GM12872 (cell line): Measurements from ENCODE around the gene PC.

ENCODE experiments used
- TF ChIP-seq, protein P1 (sequence below): IDR thresholded peaks from 3 replicates; pipeline ENCODE4 v1.5.1; 2011; ENCODE audit warnings: low read depth, mild to moderate bottlenecking, low read length, moderate library complexity; ENCODE audit not compliant: insufficient read depth

Gene PC

DNA sequence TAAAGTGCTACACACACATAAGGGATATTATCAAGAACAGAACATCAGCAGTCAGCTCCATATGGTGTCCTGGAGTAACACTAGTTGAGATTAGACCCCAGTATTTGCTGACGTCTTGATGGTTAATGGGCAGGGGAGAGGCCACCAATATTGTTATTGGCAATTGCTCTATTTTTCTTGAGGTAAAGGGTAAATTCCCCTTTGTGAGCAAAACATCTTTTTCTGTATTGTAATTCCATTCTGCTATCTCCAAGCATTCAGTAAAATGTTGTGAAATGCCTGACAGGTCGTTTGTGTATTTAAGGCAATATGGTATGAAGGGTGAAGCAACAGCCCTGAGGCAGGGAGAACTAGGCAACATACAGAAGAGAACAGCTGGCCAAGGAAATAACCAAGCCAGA, 21.9 kb downstream of the PC start:
- TF ChIP-seq, protein P1, sequence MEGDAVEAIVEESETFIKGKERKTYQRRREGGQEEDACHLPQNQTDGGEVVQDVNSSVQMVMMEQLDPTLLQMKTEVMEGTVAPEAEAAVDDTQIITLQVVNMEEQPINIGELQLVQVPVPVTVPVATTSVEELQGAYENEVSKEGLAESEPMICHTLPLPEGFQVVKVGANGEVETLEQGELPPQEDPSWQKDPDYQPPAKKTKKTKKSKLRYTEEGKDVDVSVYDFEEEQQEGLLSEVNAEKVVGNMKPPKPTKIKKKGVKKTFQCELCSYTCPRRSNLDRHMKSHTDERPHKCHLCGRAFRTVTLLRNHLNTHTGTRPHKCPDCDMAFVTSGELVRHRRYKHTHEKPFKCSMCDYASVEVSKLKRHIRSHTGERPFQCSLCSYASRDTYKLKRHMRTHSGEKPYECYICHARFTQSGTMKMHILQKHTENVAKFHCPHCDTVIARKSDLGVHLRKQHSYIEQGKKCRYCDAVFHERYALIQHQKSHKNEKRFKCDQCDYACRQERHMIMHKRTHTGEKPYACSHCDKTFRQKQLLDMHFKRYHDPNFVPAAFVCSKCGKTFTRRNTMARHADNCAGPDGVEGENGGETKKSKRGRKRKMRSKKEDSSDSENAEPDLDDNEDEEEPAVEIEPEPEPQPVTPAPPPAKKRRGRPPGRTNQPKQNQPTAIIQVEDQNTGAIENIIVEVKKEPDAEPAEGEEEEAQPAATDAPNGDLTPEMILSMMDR = no peak

DNA sequence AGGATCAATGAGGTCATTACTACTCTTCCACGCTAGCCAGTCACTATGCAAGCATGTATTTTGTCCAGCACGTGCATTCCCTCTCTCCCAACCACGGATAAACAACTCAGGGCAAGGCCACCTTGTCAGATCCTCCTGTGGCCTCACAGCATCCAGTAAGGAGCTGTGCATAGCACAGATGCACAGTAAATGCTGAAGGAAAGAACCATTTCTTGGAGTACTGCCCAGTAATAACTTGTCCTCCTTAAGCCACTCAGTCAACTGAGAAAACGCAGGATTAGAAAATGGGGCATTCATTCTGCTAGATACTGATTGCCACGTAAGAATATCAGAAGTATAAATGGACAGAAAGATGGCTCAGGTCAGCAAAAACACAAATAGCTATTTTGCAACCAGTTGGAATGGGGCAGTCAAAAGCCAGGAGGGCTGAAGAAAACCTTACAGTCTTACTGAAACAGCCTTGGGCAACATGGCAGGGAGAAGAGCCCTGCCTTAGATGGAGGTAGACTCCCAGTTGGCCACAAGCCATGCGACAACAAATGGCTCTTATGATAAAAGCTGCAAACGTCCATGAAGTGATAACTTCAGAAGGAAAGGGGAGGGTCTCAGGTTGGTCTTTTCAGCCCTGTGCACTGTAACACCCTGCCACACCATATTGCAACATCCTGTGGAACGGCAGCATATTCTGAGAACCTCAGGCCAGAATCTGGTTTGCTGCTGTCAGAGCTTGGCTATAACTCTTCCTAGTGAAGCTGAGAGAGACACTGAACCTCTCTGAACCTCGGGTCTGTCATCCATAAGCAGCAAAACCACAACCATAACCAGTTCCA, 23.0 kb downstream of the PC start:
- TF ChIP-seq, protein P1 = no peak

DNA sequence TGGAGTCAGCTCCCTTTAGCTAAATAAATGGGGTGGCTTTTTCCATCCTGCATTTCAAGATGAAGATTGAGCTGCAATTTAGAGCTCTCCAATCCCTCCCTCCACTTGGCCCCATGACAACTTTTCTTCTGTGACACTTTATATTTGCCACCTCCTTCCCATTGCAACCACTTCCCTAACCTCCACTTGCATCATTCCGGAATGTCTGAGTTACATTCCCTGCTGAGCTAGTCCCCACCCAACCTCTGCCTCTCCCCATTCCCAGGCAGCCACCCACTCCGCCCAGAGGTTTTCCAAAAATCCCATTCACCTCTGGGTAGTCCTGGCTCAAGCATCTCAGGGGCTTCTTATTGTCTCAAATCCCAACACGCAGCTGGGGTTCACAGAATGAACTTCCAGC, 24.7 kb downstream of the PC start:
- TF ChIP-seq, protein P1 = no peak

DNA sequence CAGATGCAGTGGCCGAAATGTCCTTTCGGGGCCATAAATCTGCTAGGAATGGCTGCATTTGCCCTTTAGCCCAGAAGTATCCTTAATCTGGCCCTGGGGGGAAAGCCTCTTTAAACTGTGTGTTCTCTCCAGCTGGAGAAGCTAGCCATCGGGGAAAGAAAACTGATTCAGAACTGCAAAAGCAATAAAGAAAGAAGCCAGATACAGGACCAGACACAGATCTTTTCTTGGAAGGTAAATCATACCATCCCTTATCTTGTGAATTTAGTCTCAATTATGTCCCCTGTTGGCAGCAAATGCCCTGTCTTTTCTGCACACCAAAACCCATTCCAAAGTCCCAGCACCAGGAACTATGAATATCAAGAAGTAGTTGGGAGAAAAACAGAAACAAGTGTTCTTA, 25.6 kb downstream of the PC start:
- TF ChIP-seq, protein P1 = no peak

DNA sequence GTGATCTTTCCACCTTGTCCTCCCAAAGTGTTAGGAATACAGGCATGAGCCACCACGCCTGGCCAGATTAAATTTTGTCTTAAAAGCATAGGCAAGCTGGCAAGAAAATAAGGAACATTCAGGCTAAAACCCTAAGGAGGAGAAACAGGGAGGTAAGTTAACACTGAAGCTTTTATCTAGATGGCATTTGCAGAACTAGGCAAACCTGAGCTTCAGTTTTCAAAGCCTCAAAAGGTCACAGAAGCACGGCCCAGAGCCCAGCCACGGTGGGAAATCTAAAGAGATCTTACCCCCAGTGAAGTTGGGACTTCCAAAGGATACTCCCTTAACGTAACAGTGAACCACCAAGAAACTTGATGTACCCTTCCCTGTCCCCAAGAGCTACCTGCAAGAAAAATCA, 28.4 kb downstream of the PC start:
- TF ChIP-seq, protein P1 = no peak

DNA sequence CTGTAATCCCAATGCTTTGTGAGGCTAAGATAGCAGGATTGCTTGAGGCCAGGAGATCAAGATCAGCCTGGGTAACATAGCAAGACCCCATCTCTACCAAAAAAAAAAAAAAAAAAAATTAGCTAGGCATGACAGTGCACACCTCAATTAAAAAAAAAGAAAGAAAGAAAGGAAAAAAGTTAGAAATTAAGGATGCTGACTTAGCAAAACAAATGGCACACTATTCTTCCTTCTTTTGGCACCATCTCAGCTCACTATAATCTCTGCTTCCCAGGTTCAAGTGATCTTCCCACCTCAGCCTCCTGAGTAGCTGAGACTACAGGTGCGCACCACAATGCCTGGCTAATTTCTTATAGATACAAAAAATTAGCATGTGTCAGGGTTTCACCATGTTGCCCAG, 33.9 kb downstream of the PC start:
- TF ChIP-seq, protein P1 = no peak

DNA sequence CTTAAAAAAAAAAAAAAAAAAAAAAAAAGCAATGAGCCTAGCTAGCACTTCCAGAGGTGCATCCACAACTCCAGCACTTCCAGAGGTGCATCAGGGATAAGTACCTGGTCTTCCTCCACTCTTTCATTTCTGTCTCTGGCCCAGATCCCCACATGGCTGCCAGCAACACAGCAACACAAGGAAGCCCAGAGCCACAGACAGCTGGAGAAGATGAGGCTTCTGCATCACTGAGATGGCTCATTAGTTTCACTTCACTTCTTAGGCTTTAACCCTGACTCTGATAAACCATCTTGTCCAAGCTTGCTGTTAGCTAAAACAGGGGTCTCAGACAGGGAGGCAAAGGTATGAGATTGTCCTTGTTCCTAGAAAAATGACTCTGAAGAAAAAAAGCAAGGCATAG, 35.6 kb downstream of the PC start:
- TF ChIP-seq, protein P1 = no peak
